K562 (cell line): Measurements from ENCODE around the gene ARL8A. TPM values are rescaled to one million over a fixed set of nuclear protein-coding genes. Genes with fewer than 3 reads are reported as not detected.

ENCODE experiments used
- ATAC-seq: fragments of 200-7000 bp; cut with Tn5 transposase; 3 replicates; pipeline ENCODE4 v1.9.1; 2020; ENCODE audit warnings: moderate library complexity
- BruUV-seq: library from RNA; stranded (reverse); fragments of 400-500 nt; replicated peaks from 2 replicates; lab custom pipeline; 2021; lab: Mats Ljungman, UMichigan
- CTCF ChIA-PET: fragments of 300-600 bp; formaldehyde crosslinking; extraction: SDS; loops from one replicate; lab custom pipeline; 2021; ENCODE audit warnings: low intra/inter-chr PET ratio; lab: Yijun Ruan, JAX
- POLR2A ChIA-PET: fragments of 300-600, 350-650 bp; sonication (Branson Sonifier 250); formaldehyde crosslinking; extraction: SDS; loops from one replicate; lab custom pipeline; 2021; ENCODE audit warnings: antibody characterized with exemption, inconsistent platforms; lab: Yijun Ruan, JAX
- DNase-seq, 4 experiments: peaks; one replicate each; pipeline versions ENCODE4 v3.0.0 to v3.0.0-alpha.2; 2011 to 2018; ENCODE audit warnings: low spot score in 3 of 4, mixed read lengths in 3 of 4; ENCODE audit errors: extremely low read depth in 1 of 4
- FAIRE-seq: peaks from 2 replicates; lab custom pipeline; 2011; peaks lifted over from hg19 to GRCh38; lab: Jason Lieb, UNC
- H2AFZ ChIP-seq: 2 replicates; pipeline ENCODE4 v1.6.0; 2011; ENCODE audit warnings: low read depth, low read length, control low read depth, inconsistent platforms
- H3K27ac ChIP-seq: fragments of 200-600 bp; 3 replicates; pipeline ENCODE4 v1.8.0; 2011; ENCODE audit warnings: low read depth, mild to moderate bottlenecking, control low read depth, inconsistent platforms, low read length, moderate library complexity, mixed read lengths; ENCODE audit errors: extremely low read depth
- H3K27me3 ChIP-seq, 2 experiments: fragments of 300-600 bp in 1 of 2; 2 replicates in 1 of 2; 3 replicates in 1 of 2; pipeline versions ENCODE4 v1.6.0 to v1.8.0; 2011; ENCODE audit warnings: inconsistent platforms in 2 of 2, low read length in 2 of 2, mild to moderate bottlenecking in 1 of 2, mixed read lengths in 1 of 2, moderate library complexity in 1 of 2; ENCODE audit not compliant: control insufficient read depth in 2 of 2, insufficient read depth in 2 of 2
- H3K36me3 ChIP-seq: fragments of 300-600 bp; 3 replicates; pipeline ENCODE4 v1.8.0; 2011; ENCODE audit warnings: mild to moderate bottlenecking, low read length, inconsistent platforms; ENCODE audit not compliant: control insufficient read depth, insufficient read depth
- H3K4me1 ChIP-seq, 2 experiments: fragments of 200-600 bp in 1 of 2; replicated peaks in 1 of 2; 2 replicates in 1 of 2; 3 replicates in 1 of 2; pipeline versions ENCODE4 v1.5.1 to v1.8.0; 2011; ENCODE audit warnings: inconsistent platforms in 2 of 2, low read length in 2 of 2, mild to moderate bottlenecking in 1 of 2, mixed read lengths in 1 of 2, moderate library complexity in 1 of 2; ENCODE audit not compliant: control insufficient read depth in 2 of 2, insufficient read depth in 2 of 2
- H3K4me2 ChIP-seq: 2 replicates; pipeline ENCODE4 v1.6.1; 2011; ENCODE audit warnings: low read length, control low read depth, inconsistent platforms, mixed read lengths; ENCODE audit not compliant: insufficient read depth
- H3K4me3 ChIP-seq: fragments of 200-600 bp; sonication (generic), shearing (Covaris generic); 2 replicates; pipeline ENCODE4 v1.5.1; 2016; ENCODE audit warnings: control low read depth, inconsistent platforms
- H3K79me2 ChIP-seq: fragments of 200-600 bp; 3 replicates; pipeline ENCODE4 v1.8.0; 2011; ENCODE audit warnings: low read length, inconsistent platforms; ENCODE audit not compliant: control insufficient read depth, insufficient read depth
- H3K9ac ChIP-seq, 2 experiments: 2 replicates each; pipeline versions ENCODE4 v1.6.0 to v1.6.1; 2011; ENCODE audit warnings: low read depth in 2 of 2, low read length in 2 of 2, control low read depth in 1 of 2, inconsistent platforms in 1 of 2, mild to moderate bottlenecking in 1 of 2, mixed read lengths in 1 of 2; ENCODE audit not compliant: insufficient read depth in 1 of 2
- H3K9me1 ChIP-seq: one replicate; pipeline ENCODE4 v1.6.0; 2011; ENCODE audit warnings: inconsistent platforms, mild to moderate bottlenecking, low read length, moderate library complexity; ENCODE audit not compliant: control insufficient read depth, insufficient read depth
- H3K9me3 ChIP-seq: replicated peaks from 2 replicates; pipeline ENCODE4 v1.5.1; 2011; ENCODE audit warnings: low read depth, low read length, inconsistent platforms; ENCODE audit not compliant: control insufficient read depth, insufficient read depth
- H4K20me1 ChIP-seq: replicated peaks from 2 replicates; pipeline ENCODE4 v1.6.1; 2011; ENCODE audit warnings: low read length, inconsistent platforms, mixed read lengths; ENCODE audit not compliant: control insufficient read depth, insufficient read depth
- BDP1 ChIP-seq: IDR thresholded peaks from 3 replicates; pipeline ENCODE4 v1.6.1; 2011; ENCODE audit not compliant: insufficient read length, insufficient read depth
- KDM5B ChIP-seq: fragments of 200-600 bp; sonication (generic); IDR thresholded peaks from 2 replicates; pipeline ENCODE4 v1.6.1; 2012; ENCODE audit warnings: low read depth, mild to moderate bottlenecking, moderate library complexity, low read length, control low read depth, inconsistent platforms; ENCODE audit not compliant: insufficient replicate concordance
- NUFIP1 ChIP-seq: fragments of 450-650 bp; IDR thresholded peaks from 2 replicates; pipeline ENCODE4 v1.6.1; 2018; ENCODE audit not compliant: partially characterized antibody
- PHB ChIP-seq: fragments of 250-450 bp; sonication (Bioruptor Pico); IDR thresholded peaks from 2 replicates; pipeline ENCODE4 v1.5.0; 2021
- RFX5 ChIP-seq: IDR thresholded peaks from 2 replicates; pipeline ENCODE4 v1.6.1; 2011; ENCODE audit warnings: low read depth, mild to moderate bottlenecking, improper control_type of control experiment, low read length
- STAT5A ChIP-seq: IDR thresholded peaks from 2 replicates; pipeline ENCODE4 v1.6.1; 2012; ENCODE audit warnings: low read length, inconsistent platforms, borderline replicate concordance
- ZBTB49 ChIP-seq: sonication (generic); formaldehyde crosslinking; IDR thresholded peaks from 2 replicates; pipeline ENCODE4 v1.8.0; 2022; ENCODE audit warnings: missing genetic modification reagents, mild to moderate bottlenecking, borderline replicate concordance
- ZNF41 ChIP-seq: fragments of 250-450 bp; sonication (Bioruptor Pico); conservative IDR thresholded peaks from 2 replicates; pipeline ENCODE4 v1.4.0; 2020; ENCODE audit warnings: mild to moderate bottlenecking
- WGBS: fragments of 100-300 bp; shearing (Covaris generic); methylation state at CpG from one replicate; pipeline ENCODE4 v1.1.6; 2016; ENCODE audit warnings: low coverage, mixed read lengths; ENCODE audit not compliant: insufficient coverage; ENCODE audit errors: missing lambda C conversion rate; 5-methylcytosine and 5-hydroxymethylcytosine counted together
- in situ Hi-C: fragments of 300-500 bp; cut with MboI; formaldehyde crosslinking; loops from 4 replicates; pipeline ENCODE4 v1.15.0; 2018; ENCODE audit warnings: inconsistent platforms, mixed read lengths
- intact Hi-C: fragments of 100-400 bp; cut with micrococcal nuclease; formaldehyde crosslinking; loops from 2 replicates; pipeline ENCODE4 v1.14.2; 2022
- polyA plus RNA-seq, 8 experiments: library from polyadenylated mRNA; depleted of rRNA in 4 of 8; stranded (reverse) in 5 of 8; unstranded in 3 of 8; fragments of >200 nt; fragmentation: Nextera tagmentation in 2 of 8; fragmentation: Illumina TruSeq in 1 of 8; extraction: Ambion mirVana in 2 of 8; extraction: Trizol in 1 of 8; gene quantifications; 2 replicates each; pipeline versions ENCODE4 v1.2.1 to v1.2.3, GENCODE V29; 2011 to 2014; ENCODE audit warnings: inconsistent platforms in 1 of 8, missing spikeins in 1 of 8
- total RNA-seq, 7 experiments: library from RNA; depleted of rRNA in 6 of 7; stranded (reverse); fragments of >200 nt in 6 of 7; fragmentation: Illumina TruSeq in 2 of 7; extraction: Trizol in 2 of 7; gene quantifications; 2 replicates each; pipeline versions ENCODE4 v1.2.1 to v1.2.3, GENCODE V29; 2011 to 2021; ENCODE audit warnings: low replicate concordance in 1 of 7
- TF ChIP-seq, protein P1 (sequence below): sonication (generic); formaldehyde crosslinking; IDR thresholded peaks from 2 replicates; pipeline ENCODE4 v1.8.1; 2023; ENCODE audit warnings: missing genetic modification reagents, mild to moderate bottlenecking, borderline replicate concordance

Gene ARL8A
- total and polyA plus RNA-seq, 9 of the 15 experiments (the other 6 are each of a cell fraction or from before 2014, with no cell fraction given): 0.17 to 27.3 (median 15.6) TPM

DNA sequence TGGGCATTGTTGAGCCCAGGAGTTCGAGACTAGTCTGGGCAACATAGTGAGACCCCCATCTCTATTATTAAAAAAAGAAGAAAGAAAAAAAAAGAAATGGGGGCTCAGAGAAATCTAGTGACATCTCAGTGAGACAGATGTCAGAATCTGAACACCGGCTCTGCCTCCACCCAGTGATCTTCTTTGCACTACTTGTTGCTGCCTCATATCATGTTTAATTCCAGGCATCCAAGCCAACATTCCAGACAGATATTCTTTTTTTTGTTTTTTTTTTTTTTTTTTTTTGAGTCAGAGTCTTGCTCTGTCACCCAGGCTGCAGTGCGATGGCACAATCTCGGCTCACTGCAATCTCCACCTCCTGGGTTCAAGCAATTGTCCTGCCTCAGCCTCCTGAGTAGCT lies 5.0 kb upstream of the ARL8A start:
- Histone ChIP-seq H3K27me3 (no peaks in the 10 kb centered on the region), H2AFZ (no peak overlapping the region), H3K9me1 (no peaks in the 10 kb centered on the region), H3K9ac (no peak overlapping the region), H3K9me3 (no peaks in the 10 kb centered on the region), H3K4me1 (peaks cover 21 to 23% of the 10 kb centered on the region in 2 experiments; a peak in 4 of 5 replicates), H4K20me1 (peaks cover 7% of the 10 kb centered on the region; the same call in 1 of the 2 replicates), H3K4me3 (no peak overlapping the region), H3K36me3 (peaks cover 78% of the 10 kb centered on the region), H3K27ac (no peak overlapping the region), H3K79me2 (peaks cover 6% of the 10 kb centered on the region; the same call in 1 of the 3 replicates), H3K4me2 (no peak overlapping the region)
- 89% methylated on average over 2 of the region's 4 CpGs for WGBS
- ChIA-PET POLR2A (interaction anchor here (0.6 to 1.2 kb wide), 3 partner anchors 12 to 157 kb away, joined by 3 to 4 read pairs (median 4); no protein-coding TSS in a partner anchor), CTCF (interaction anchor here (0.7 kb wide), 1 partner anchor 82 kb away, joined by 3 read pairs; no protein-coding TSS in a partner anchor)
- TF ChIP-seq, protein P1, sequence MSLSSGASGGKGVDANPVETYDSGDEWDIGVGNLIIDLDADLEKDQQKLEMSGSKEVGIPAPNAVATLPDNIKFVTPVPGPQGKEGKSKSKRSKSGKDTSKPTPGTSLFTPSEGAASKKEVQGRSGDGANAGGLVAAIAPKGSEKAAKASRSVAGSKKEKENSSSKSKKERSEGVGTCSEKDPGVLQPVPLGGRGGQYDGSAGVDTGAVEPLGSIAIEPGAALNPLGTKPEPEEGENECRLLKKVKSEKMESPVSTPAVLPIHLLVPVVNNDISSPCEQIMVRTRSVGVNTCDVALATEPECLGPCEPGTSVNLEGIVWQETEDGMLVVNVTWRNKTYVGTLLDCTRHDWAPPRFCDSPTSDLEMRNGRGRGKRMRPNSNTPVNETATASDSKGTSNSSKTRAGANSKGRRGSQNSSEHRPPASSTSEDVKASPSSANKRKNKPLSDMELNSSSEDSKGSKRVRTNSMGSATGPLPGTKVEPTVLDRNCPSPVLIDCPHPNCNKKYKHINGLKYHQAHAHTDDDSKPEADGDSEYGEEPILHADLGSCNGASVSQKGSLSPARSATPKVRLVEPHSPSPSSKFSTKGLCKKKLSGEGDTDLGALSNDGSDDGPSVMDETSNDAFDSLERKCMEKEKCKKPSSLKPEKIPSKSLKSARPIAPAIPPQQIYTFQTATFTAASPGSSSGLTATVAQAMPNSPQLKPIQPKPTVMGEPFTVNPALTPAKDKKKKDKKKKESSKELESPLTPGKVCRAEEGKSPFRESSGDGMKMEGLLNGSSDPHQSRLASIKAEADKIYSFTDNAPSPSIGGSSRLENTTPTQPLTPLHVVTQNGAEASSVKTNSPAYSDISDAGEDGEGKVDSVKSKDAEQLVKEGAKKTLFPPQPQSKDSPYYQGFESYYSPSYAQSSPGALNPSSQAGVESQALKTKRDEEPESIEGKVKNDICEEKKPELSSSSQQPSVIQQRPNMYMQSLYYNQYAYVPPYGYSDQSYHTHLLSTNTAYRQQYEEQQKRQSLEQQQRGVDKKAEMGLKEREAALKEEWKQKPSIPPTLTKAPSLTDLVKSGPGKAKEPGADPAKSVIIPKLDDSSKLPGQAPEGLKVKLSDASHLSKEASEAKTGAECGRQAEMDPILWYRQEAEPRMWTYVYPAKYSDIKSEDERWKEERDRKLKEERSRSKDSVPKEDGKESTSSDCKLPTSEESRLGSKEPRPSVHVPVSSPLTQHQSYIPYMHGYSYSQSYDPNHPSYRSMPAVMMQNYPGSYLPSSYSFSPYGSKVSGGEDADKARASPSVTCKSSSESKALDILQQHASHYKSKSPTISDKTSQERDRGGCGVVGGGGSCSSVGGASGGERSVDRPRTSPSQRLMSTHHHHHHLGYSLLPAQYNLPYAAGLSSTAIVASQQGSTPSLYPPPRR (CRISPR knock-in tag): no peak
- TF ChIP-seq STAT5A: no peak
- TF ChIP-seq RFX5: no peak
- no peak for TF ChIP-seq NUFIP1
- no peak for TF ChIP-seq ZNF41 (CRISPR knock-in tag)
- TF ChIP-seq BDP1: no peak
- no peak for TF ChIP-seq KDM5B
- TF ChIP-seq ZBTB49 (CRISPR knock-in tag): no peak
- TF ChIP-seq PHB (CRISPR knock-in tag): no peak
- no TSS peak for BruUV-seq
- ATAC-seq (no peak), FAIRE-seq (no peak), DNase-seq (no peak)
- in situ Hi-C loops (no loop called here), intact Hi-C loops (no loop called here)
